Measurements from ENCODE around the gene DNAJC4. TPM values are rescaled to one million over a fixed set of nuclear protein-coding genes. Genes with fewer than 3 reads are reported as not detected.

DNAJC4 gene
- total and polyA plus RNA-seq, 2 of the 8 experiments (the other 6 are each of a cell fraction or from before 2014, with no cell fraction given) = 14.6 to 31.0 TPM

DNA sequence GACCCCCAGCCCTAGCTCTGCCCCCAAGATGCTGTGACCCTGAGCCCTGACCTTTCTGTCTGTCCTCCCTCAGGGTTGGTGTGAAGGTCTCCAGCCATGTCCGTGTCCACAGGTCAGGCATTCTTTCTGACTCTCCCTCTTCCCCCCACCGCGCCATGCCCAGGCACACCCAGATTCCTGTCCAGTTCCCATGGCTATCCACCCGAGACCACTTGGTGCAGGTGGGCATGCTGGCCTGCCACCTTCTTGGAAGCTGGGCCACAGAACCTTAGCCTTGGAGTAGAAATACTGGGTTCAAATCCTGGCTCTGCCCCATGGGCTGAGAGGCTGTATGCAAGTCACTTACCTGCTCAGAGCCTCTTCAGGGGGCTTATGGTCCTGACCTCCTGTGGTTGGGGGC, 18.7 kb downstream of the DNAJC4 start (continued):
- TF ChIP-seq, protein P1, sequence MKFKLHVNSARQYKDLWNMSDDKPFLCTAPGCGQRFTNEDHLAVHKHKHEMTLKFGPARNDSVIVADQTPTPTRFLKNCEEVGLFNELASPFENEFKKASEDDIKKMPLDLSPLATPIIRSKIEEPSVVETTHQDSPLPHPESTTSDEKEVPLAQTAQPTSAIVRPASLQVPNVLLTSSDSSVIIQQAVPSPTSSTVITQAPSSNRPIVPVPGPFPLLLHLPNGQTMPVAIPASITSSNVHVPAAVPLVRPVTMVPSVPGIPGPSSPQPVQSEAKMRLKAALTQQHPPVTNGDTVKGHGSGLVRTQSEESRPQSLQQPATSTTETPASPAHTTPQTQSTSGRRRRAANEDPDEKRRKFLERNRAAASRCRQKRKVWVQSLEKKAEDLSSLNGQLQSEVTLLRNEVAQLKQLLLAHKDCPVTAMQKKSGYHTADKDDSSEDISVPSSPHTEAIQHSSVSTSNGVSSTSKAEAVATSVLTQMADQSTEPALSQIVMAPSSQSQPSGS (IDR thresholded peaks at IDR 0.05; ENCODE audit: low read length) = no peak
- TF ChIP-seq, protein P2, sequence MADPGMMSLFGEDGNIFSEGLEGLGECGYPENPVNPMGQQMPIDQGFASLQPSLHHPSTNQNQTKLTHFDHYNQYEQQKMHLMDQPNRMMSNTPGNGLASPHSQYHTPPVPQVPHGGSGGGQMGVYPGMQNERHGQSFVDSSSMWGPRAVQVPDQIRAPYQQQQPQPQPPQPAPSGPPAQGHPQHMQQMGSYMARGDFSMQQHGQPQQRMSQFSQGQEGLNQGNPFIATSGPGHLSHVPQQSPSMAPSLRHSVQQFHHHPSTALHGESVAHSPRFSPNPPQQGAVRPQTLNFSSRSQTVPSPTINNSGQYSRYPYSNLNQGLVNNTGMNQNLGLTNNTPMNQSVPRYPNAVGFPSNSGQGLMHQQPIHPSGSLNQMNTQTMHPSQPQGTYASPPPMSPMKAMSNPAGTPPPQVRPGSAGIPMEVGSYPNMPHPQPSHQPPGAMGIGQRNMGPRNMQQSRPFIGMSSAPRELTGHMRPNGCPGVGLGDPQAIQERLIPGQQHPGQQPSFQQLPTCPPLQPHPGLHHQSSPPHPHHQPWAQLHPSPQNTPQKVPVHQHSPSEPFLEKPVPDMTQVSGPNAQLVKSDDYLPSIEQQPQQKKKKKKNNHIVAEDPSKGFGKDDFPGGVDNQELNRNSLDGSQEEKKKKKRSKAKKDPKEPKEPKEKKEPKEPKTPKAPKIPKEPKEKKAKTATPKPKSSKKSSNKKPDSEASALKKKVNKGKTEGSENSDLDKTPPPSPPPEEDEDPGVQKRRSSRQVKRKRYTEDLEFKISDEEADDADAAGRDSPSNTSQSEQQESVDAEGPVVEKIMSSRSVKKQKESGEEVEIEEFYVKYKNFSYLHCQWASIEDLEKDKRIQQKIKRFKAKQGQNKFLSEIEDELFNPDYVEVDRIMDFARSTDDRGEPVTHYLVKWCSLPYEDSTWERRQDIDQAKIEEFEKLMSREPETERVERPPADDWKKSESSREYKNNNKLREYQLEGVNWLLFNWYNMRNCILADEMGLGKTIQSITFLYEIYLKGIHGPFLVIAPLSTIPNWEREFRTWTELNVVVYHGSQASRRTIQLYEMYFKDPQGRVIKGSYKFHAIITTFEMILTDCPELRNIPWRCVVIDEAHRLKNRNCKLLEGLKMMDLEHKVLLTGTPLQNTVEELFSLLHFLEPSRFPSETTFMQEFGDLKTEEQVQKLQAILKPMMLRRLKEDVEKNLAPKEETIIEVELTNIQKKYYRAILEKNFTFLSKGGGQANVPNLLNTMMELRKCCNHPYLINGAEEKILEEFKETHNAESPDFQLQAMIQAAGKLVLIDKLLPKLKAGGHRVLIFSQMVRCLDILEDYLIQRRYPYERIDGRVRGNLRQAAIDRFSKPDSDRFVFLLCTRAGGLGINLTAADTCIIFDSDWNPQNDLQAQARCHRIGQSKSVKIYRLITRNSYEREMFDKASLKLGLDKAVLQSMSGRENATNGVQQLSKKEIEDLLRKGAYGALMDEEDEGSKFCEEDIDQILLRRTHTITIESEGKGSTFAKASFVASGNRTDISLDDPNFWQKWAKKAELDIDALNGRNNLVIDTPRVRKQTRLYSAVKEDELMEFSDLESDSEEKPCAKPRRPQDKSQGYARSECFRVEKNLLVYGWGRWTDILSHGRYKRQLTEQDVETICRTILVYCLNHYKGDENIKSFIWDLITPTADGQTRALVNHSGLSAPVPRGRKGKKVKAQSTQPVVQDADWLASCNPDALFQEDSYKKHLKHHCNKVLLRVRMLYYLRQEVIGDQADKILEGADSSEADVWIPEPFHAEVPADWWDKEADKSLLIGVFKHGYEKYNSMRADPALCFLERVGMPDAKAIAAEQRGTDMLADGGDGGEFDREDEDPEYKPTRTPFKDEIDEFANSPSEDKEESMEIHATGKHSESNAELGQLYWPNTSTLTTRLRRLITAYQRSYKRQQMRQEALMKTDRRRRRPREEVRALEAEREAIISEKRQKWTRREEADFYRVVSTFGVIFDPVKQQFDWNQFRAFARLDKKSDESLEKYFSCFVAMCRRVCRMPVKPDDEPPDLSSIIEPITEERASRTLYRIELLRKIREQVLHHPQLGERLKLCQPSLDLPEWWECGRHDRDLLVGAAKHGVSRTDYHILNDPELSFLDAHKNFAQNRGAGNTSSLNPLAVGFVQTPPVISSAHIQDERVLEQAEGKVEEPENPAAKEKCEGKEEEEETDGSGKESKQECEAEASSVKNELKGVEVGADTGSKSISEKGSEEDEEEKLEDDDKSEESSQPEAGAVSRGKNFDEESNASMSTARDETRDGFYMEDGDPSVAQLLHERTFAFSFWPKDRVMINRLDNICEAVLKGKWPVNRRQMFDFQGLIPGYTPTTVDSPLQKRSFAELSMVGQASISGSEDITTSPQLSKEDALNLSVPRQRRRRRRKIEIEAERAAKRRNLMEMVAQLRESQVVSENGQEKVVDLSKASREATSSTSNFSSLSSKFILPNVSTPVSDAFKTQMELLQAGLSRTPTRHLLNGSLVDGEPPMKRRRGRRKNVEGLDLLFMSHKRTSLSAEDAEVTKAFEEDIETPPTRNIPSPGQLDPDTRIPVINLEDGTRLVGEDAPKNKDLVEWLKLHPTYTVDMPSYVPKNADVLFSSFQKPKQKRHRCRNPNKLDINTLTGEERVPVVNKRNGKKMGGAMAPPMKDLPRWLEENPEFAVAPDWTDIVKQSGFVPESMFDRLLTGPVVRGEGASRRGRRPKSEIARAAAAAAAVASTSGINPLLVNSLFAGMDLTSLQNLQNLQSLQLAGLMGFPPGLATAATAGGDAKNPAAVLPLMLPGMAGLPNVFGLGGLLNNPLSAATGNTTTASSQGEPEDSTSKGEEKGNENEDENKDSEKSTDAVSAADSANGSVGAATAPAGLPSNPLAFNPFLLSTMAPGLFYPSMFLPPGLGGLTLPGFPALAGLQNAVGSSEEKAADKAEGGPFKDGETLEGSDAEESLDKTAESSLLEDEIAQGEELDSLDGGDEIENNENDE (IDR thresholded peaks at IDR 0.05; ENCODE audit: insufficient replicate concordance, low read length) = no peak
- TF ChIP-seq JUN (IDR thresholded peaks at IDR 0.05; ENCODE audit: low read depth, low read length) (no peak), HDAC6 (IDR thresholded peaks at IDR 0.05; ENCODE audit: low read depth, low read length) (no peak), TBP (IDR thresholded peaks at IDR 0.05; ENCODE audit: low read depth, low read length) (no peak), JUND (IDR thresholded peaks at IDR 0.05; ENCODE audit: low read length) (no peak)

Measured in H1 (cell line).